CD4-positive, CD25-positive, alpha-beta regulatory T cell (primary cell): ENCODE measurements around the gene TMEM107. TPM values are rescaled to one million over a fixed set of nuclear protein-coding genes. Genes with fewer than 3 reads are reported as not detected.

Experiments used
- ATAC-seq, 2 donors: fragments of 150-1000 bp; cut with Tn5 transposase; one replicate each; pipeline ENCODE4 v1.10.0; 2021; ENCODE audit warnings: low read depth in 2 of 2, moderate number of reproducible peaks in 2 of 2, moderate library complexity in 1 of 2
- DNase-seq, 3 donors: peaks; one replicate each; pipeline versions ENCODE4 v3.0.0 to v3.0.0-alpha.2; 2012 to 2022; ENCODE audit warnings: mixed read lengths in 1 of 3
- H3K27ac ChIP-seq: one replicate; pipeline ENCODE4 v1.7.0; 2013; ENCODE audit warnings: mild to moderate bottlenecking, low read length; ENCODE audit not compliant: insufficient read depth, poor library complexity, severe bottlenecking
- H3K27me3 ChIP-seq: one replicate; pipeline ENCODE4 v1.7.0; 2013; ENCODE audit warnings: low read length; ENCODE audit not compliant: control insufficient read depth, insufficient read depth
- H3K36me3 ChIP-seq: one replicate; pipeline ENCODE4 v1.7.0; 2013; ENCODE audit warnings: mild to moderate bottlenecking, low read length, moderate library complexity; ENCODE audit not compliant: control insufficient read depth, insufficient read depth
- H3K4me1 ChIP-seq: 2 replicates; pipeline ENCODE4 v1.7.0; 2013; ENCODE audit warnings: mild to moderate bottlenecking, low read length; ENCODE audit not compliant: insufficient read depth, control insufficient read depth, poor library complexity, severe bottlenecking
- H3K4me3 ChIP-seq: one replicate; pipeline ENCODE4 v1.7.0; 2013; ENCODE audit warnings: low read depth, mild to moderate bottlenecking, low read length, moderate library complexity
- H3K9me3 ChIP-seq, 2 experiments: 1 replicate in 1 of 2; 2 replicates in 1 of 2; pipeline ENCODE4 v1.7.0; 2013; ENCODE audit warnings: low read length in 2 of 2, mild to moderate bottlenecking in 1 of 2, moderate library complexity in 1 of 2; ENCODE audit not compliant: control insufficient read depth in 2 of 2
- H3K27ac Mint-ChIP-seq, 3 donors: one replicate each; pipeline ENCODE4 v1.8.0; 2020 to 2022; ENCODE audit warnings: mild to moderate bottlenecking in 3 of 3, mixed read lengths in 3 of 3, moderate library complexity in 2 of 3
- H3K27me3 Mint-ChIP-seq: one replicate; pipeline ENCODE4 v1.8.0; 2022; ENCODE audit warnings: mild to moderate bottlenecking, mixed read lengths
- H3K36me3 Mint-ChIP-seq: one replicate; pipeline ENCODE4 v1.8.0; 2020; ENCODE audit warnings: mixed read lengths
- H3K4me1 Mint-ChIP-seq, 4 donors: one replicate each; pipeline ENCODE4 v1.8.0; 2020 to 2022; ENCODE audit warnings: mixed read lengths in 4 of 4, mild to moderate bottlenecking in 1 of 4
- H3K4me3 Mint-ChIP-seq, 4 donors: one replicate each; pipeline ENCODE4 v1.8.0; 2020 to 2022; ENCODE audit warnings: mild to moderate bottlenecking in 4 of 4, mixed read lengths in 4 of 4, moderate library complexity in 3 of 4
- H3K9me3 Mint-ChIP-seq, 7 donors: one replicate each; pipeline ENCODE4 v1.8.0; 2020 to 2022; ENCODE audit warnings: mixed read lengths in 7 of 7, mild to moderate bottlenecking in 3 of 7, moderate library complexity in 2 of 7
- polyA plus RNA-seq, 4 donors: library from polyadenylated mRNA; unstranded; fragments of 300-500 nt; fragmentation: Illumina TruSeq; gene quantifications; one replicate each; pipeline ENCODE4 v1.2.3, GENCODE V29; 2021
- total RNA-seq: library from RNA; stranded (reverse); gene quantifications from one replicate; pipeline ENCODE4 v1.2.3, GENCODE V29; 2022

The TMEM107 gene
- total and polyA plus RNA-seq, 5 donors from 2014 or later = 20.6 to 38.9 (median 29.6) TPM

- peak; percentile 95 to 97 for ATAC-seq
- H3K9me3 ChIP-seq = no peaks in the 10 kb centered on the region
- DNase-seq = peak; percentile 84 to 98 (median 96)
- Mint-ChIP-seq H3K27me3 (peaks cover 8% of the 10 kb centered on the region), H3K4me3 (no peak overlapping the region), H3K36me3 (peaks cover 3% of the 10 kb centered on the region), H3K4me1 (peaks cover 0 to 6% (median under 1%) of the 10 kb centered on the region in 4 donors), H3K27ac (no peak overlapping the region), H3K9me3 (peaks cover 0 to under 1% (median 0%) of the 10 kb centered on the region in 7 donors)
- peaks cover 20% of the 10 kb centered on the region for H3K36me3 ChIP-seq
- H3K4me3 ChIP-seq = peak overlapping the region; percentile 92
- H3K27me3 ChIP-seq = no peaks in the 10 kb centered on the region
- peaks cover 18% of the 10 kb centered on the region for H3K4me1 ChIP-seq
- H3K27ac ChIP-seq = peak overlapping the region; percentile 92
Measured at GRCh38 chr17:8138672-8139371, 37.4 kb downstream of the TMEM107 start.

DNA sequence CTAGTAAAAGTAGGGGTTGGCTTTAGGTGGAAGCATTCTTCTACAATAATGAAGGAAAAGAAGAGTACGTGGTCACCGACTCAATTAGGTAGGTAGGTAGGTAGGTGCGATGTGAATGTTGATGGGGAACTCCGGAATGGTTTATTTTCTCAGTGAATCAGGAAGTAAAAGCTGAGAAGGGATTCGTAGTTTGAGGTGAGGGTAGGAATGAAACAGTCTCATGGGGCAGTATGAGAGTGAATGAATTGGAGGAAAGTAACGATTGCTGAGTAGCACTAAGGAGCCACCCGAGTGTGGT is 37.9 kb downstream of the TMEM107 start:
- Histone ChIP-seq H3K27me3 (no peaks in the 10 kb centered on the region), H3K27ac (peak overlapping the region; percentile 92), H3K9me3 (no peaks in the 10 kb centered on the region), H3K4me1 (peaks cover 18% of the 10 kb centered on the region), H3K36me3 (peaks cover 18% of the 10 kb centered on the region), H3K4me3 (peak overlapping the region; percentile 92)
- peaks cover 7% of the 10 kb centered on the region for H3K27me3 Mint-ChIP-seq
- H3K4me3 Mint-ChIP-seq = no peak overlapping the region
- H3K4me1 Mint-ChIP-seq = peaks cover 0 to 6% (median 0%) of the 10 kb centered on the region in 4 donors
- no peaks in the 10 kb centered on the region for H3K9me3 Mint-ChIP-seq
- no peak overlapping the region for H3K27ac Mint-ChIP-seq
- DNase-seq (no peak), ATAC-seq (no peak)
- no peaks in the 10 kb centered on the region for H3K36me3 Mint-ChIP-seq

DNA sequence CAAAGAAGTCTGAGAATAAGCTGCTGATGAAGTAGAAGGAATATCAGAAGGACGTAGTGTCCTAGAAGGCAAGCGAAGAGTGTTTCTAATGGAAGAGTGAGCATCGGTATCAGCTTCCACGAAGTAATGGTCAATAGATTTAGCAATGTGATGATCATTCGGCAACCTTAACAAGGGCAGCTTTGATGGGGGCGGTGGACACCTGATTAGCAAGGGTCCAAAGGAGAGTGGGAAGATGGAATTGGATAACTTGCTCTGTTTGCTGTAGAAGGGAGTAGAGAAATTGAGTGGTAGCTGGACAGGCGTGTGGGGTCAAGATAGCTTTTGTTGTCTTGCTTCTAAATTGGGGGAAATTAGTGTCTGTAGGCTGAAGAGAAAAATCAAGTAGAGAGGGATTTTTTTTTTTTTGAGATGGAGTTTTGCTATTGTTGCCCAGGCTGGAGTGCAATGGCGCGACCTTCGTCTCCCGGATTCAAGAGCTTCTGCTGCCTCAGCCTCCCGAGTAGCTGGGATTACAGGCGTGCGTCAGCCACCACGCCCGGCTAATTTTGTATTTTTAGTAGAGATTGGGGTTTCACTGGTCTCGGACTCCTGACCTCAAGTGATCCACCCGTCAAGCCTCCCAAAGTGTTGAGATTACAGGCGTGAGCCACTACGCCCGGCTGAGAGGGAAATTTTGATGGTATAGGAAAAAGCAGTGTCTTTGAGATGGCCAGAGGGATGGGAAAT is 38.4 kb downstream of the TMEM107 start:
- Mint-ChIP-seq H3K36me3 (no peaks in the 10 kb centered on the region), H3K4me1 (peaks cover 0 to 6% (median 0%) of the 10 kb centered on the region in 4 donors), H3K4me3 (no peak overlapping the region), H3K27ac (no peak overlapping the region), H3K27me3 (peaks cover 7% of the 10 kb centered on the region), H3K9me3 (no peaks in the 10 kb centered on the region)
- no peak for DNase-seq
- Histone ChIP-seq H3K36me3 (peaks cover 18% of the 10 kb centered on the region), H3K27ac (peak overlapping the region; percentile 92), H3K4me1 (peaks cover 18% of the 10 kb centered on the region), H3K27me3 (no peaks in the 10 kb centered on the region), H3K9me3 (no peaks in the 10 kb centered on the region), H3K4me3 (peak overlapping the region; percentile 92)
- ATAC-seq = no peak

GRCh38 chr17:8133941-8134340 is 42.2 kb downstream of the TMEM107 start:
- Mint-ChIP-seq H3K36me3 (no peaks in the 10 kb centered on the region), H3K4me3 (peak overlapping the region in 1 of 4 donors; percentile 54), H3K9me3 (peaks cover 0 to 3% (median 0%) of the 10 kb centered on the region in 7 donors), H3K4me1 (peaks cover 0 to 3% (median 0%) of the 10 kb centered on the region in 4 donors), H3K27me3 (peaks cover 22% of the 10 kb centered on the region), H3K27ac (peak overlapping the region in 1 of 3 donors; percentile 64)
- no peak for DNase-seq
- no peaks in the 10 kb centered on the region for H3K36me3 ChIP-seq
- H3K4me1 ChIP-seq = peaks cover 9% of the 10 kb centered on the region
- no peak overlapping the region for H3K4me3 ChIP-seq
- ATAC-seq = no peak
- no peaks in the 10 kb centered on the region for H3K27me3 ChIP-seq
- H3K27ac ChIP-seq = no peak overlapping the region
- no peaks in the 10 kb centered on the region for H3K9me3 ChIP-seq

GRCh38 chr17:8133399-8133798 is 42.8 kb downstream of the TMEM107 start:
- no peaks in the 10 kb centered on the region for H3K36me3 Mint-ChIP-seq
- H3K4me1 ChIP-seq = peaks cover 6% of the 10 kb centered on the region
- ATAC-seq = no peak
- H3K4me1 Mint-ChIP-seq = peaks cover 0 to 3% (median 0%) of the 10 kb centered on the region in 4 donors
- no peaks in the 10 kb centered on the region for H3K36me3 ChIP-seq
- no peak overlapping the region for H3K4me3 Mint-ChIP-seq
- no peak overlapping the region for H3K4me3 ChIP-seq
- no peak for DNase-seq
- H3K27me3 ChIP-seq = no peaks in the 10 kb centered on the region
- no peak overlapping the region for H3K27ac Mint-ChIP-seq
- peaks cover 26% of the 10 kb centered on the region for H3K27me3 Mint-ChIP-seq
- no peak overlapping the region for H3K27ac ChIP-seq
- H3K9me3 ChIP-seq = no peaks in the 10 kb centered on the region
- H3K9me3 Mint-ChIP-seq = peaks cover 0 to 3% (median 0%) of the 10 kb centered on the region in 7 donors

GRCh38 chr17:8131844-8132441 is 44.2 kb downstream of the TMEM107 start:
- peak overlapping the region in 2 of 4 donors; percentile 62 to 80 for H3K4me3 Mint-ChIP-seq
- H3K27me3 Mint-ChIP-seq = peaks cover 31% of the 10 kb centered on the region
- Histone ChIP-seq H3K9me3 (no peaks in the 10 kb centered on the region), H3K4me3 (no peak overlapping the region), H3K4me1 (peaks cover 5% of the 10 kb centered on the region), H3K36me3 (no peaks in the 10 kb centered on the region), H3K27me3 (peaks cover 4% of the 10 kb centered on the region), H3K27ac (no peak overlapping the region)
- peaks cover 0 to 3% (median 0%) of the 10 kb centered on the region in 7 donors for H3K9me3 Mint-ChIP-seq
- no peak overlapping the region for H3K27ac Mint-ChIP-seq
- no peak for ATAC-seq
- no peak for DNase-seq
- H3K4me1 Mint-ChIP-seq = peaks cover 2 to 6% (median 5%) of the 10 kb centered on the region in 4 donors
- H3K36me3 Mint-ChIP-seq = no peaks in the 10 kb centered on the region

GRCh38 chr17:8128125-8128784 is 47.9 kb downstream of the TMEM107 start:
- peak overlapping the region in 2 of 4 donors; percentile 7 to 26 for H3K4me3 Mint-ChIP-seq
- peaks cover 0 to 17% (median 0%) of the 10 kb centered on the region in 7 donors for H3K9me3 Mint-ChIP-seq
- Histone ChIP-seq H3K27ac (no peak overlapping the region), H3K4me3 (no peak overlapping the region), H3K4me1 (peaks cover 40% of the 10 kb centered on the region), H3K9me3 (no peaks in the 10 kb centered on the region), H3K36me3 (no peaks in the 10 kb centered on the region), H3K27me3 (peaks cover 7% of the 10 kb centered on the region)
- no peak overlapping the region for H3K27ac Mint-ChIP-seq
- H3K27me3 Mint-ChIP-seq = peaks cover 63% of the 10 kb centered on the region
- H3K4me1 Mint-ChIP-seq = peaks cover 17 to 40% (median 33%) of the 10 kb centered on the region in 4 donors
- ATAC-seq = no peak
- no peak for DNase-seq
- H3K36me3 Mint-ChIP-seq = no peaks in the 10 kb centered on the region
